Osteocyte (in vitro differentiated cells): ENCODE data around the gene ADRM1. TPM values are rescaled to one million over a fixed set of nuclear protein-coding genes. Genes with fewer than 3 reads are reported as not detected.

Source experiments
- DNase-seq: peaks from one replicate; pipeline ENCODE4 v3.0.0; 2021; ENCODE audit warnings: mixed read lengths; ENCODE audit not compliant: unreplicated experiment; ENCODE audit errors: extremely low spot score
- H3K27ac Mint-ChIP-seq: one replicate; pipeline ENCODE4 v1.8.0; 2021; ENCODE audit warnings: mild to moderate bottlenecking, mixed read lengths; ENCODE audit not compliant: unreplicated experiment
- H3K27me3 Mint-ChIP-seq: one replicate; pipeline ENCODE4 v1.8.0; 2021; ENCODE audit warnings: mixed read lengths; ENCODE audit not compliant: unreplicated experiment
- H3K36me3 Mint-ChIP-seq: one replicate; pipeline ENCODE4 v1.8.0; 2021; ENCODE audit warnings: mixed read lengths; ENCODE audit not compliant: unreplicated experiment
- H3K4me1 Mint-ChIP-seq: one replicate; pipeline ENCODE4 v1.8.0; 2021; ENCODE audit warnings: mixed read lengths; ENCODE audit not compliant: unreplicated experiment
- H3K4me3 Mint-ChIP-seq: one replicate; pipeline ENCODE4 v1.8.0; 2021; ENCODE audit warnings: mild to moderate bottlenecking, moderate library complexity, mixed read lengths; ENCODE audit not compliant: unreplicated experiment
- H3K9me3 Mint-ChIP-seq: one replicate; pipeline ENCODE4 v1.8.0; 2021; ENCODE audit warnings: mixed read lengths; ENCODE audit not compliant: unreplicated experiment
- CTCF ChIP-seq: fragments of 200-600 bp; sonication (generic); IDR thresholded peaks from 2 replicates; pipeline ENCODE4 v1.5.0; 2021; ENCODE audit warnings: antibody characterized with exemption, mild to moderate bottlenecking, moderate library complexity
- total RNA-seq: library from RNA; stranded (reverse); gene quantifications from 2 replicates; pipeline ENCODE4 v1.2.1, GENCODE V29; 2021

Gene ADRM1
- total RNA-seq, 1 donor from 2014 or later = 83.9 TPM

GRCh38 chr20:62320581-62321354 lies 18.0 kb downstream of the ADRM1 start:
- Mint-ChIP-seq H3K4me3 (no peak overlapping the region), H3K27ac (no peak overlapping the region), H3K4me1 (no peaks in the 10 kb centered on the region), H3K36me3 (peaks cover 16% of the 10 kb centered on the region), H3K9me3 (no peaks in the 10 kb centered on the region), H3K27me3 (no peaks in the 10 kb centered on the region)
- DNase-seq = no peak
- TF ChIP-seq CTCF = no peak

- Mint-ChIP-seq H3K36me3 (peaks cover 16% of the 10 kb centered on the region), H3K4me3 (no peak overlapping the region), H3K27me3 (no peaks in the 10 kb centered on the region), H3K27ac (no peak overlapping the region), H3K4me1 (no peaks in the 10 kb centered on the region), H3K9me3 (no peaks in the 10 kb centered on the region)
- no peak for DNase-seq
- TF ChIP-seq CTCF = no peak
Measured at GRCh38 chr20:62321521-62321948, 18.7 kb downstream of the ADRM1 start.

DNA sequence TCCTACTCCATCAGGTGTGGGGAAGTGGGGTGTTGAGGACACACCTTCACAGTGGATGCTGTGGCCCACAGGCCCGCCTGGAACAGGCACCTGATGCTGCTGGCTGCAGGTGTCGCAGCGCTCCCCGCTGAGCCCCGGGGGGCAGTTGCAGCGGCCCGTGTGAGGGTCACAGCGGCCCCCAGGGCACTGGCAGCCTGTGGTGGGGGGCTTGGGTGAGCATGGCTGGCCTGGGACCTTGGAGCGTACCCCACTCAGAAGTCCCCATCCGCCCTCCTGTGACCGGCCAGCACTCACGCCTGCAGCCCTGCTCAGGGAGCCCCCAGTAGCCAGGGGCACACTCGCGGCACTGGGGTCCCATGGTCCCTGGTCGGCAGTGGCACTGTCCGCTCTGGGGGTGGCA lies 19.2 kb downstream of the ADRM1 start:
- H3K9me3 Mint-ChIP-seq = no peaks in the 10 kb centered on the region
- no peak for TF ChIP-seq CTCF
- H3K36me3 Mint-ChIP-seq = peaks cover 19% of the 10 kb centered on the region
- no peak for DNase-seq
- H3K27me3 Mint-ChIP-seq = no peaks in the 10 kb centered on the region
- H3K4me1 Mint-ChIP-seq = no peaks in the 10 kb centered on the region
- H3K27ac Mint-ChIP-seq = no peak overlapping the region
- no peak overlapping the region for H3K4me3 Mint-ChIP-seq

- no peaks in the 10 kb centered on the region for H3K4me1 Mint-ChIP-seq
- no peaks in the 10 kb centered on the region for H3K9me3 Mint-ChIP-seq
- no peak for TF ChIP-seq CTCF
- H3K27ac Mint-ChIP-seq = no peak overlapping the region
- no peaks in the 10 kb centered on the region for H3K27me3 Mint-ChIP-seq
- peaks cover 23% of the 10 kb centered on the region for H3K36me3 Mint-ChIP-seq
- no peak for DNase-seq
- no peak overlapping the region for H3K4me3 Mint-ChIP-seq
Measured at GRCh38 chr20:62322492-62323041, 19.8 kb downstream of the ADRM1 start.

GRCh38 chr20:62323146-62323979 lies 20.6 kb downstream of the ADRM1 start:
- no peak overlapping the region for H3K4me3 Mint-ChIP-seq
- H3K27me3 Mint-ChIP-seq = no peaks in the 10 kb centered on the region
- H3K4me1 Mint-ChIP-seq = no peaks in the 10 kb centered on the region
- no peak overlapping the region for H3K27ac Mint-ChIP-seq
- H3K9me3 Mint-ChIP-seq = no peaks in the 10 kb centered on the region
- no peak for DNase-seq
- no peak for TF ChIP-seq CTCF
- H3K36me3 Mint-ChIP-seq = peaks cover 23% of the 10 kb centered on the region
